IMR-90 (cell line): ENCODE measurements around the gene PBXIP1.

Source experiments
- BHLHE40 ChIP-seq: fragments of 150-350 bp; IDR thresholded peaks from 2 replicates; pipeline ENCODE4 v1.6.1; 2016; ENCODE audit warnings: mild to moderate bottlenecking, low read depth, low read length
- CEBPB ChIP-seq: IDR thresholded peaks from 2 replicates; pipeline ENCODE4 v1.6.1; 2012; ENCODE audit warnings: low read depth, low read length, improper control_type of control experiment
- CHD1 ChIP-seq: IDR thresholded peaks from 2 replicates; pipeline ENCODE4 v1.6.1; 2012; ENCODE audit warnings: low read depth, low read length, improper control_type of control experiment
- CTCF ChIP-seq: conservative IDR thresholded peaks from 2 replicates; pipeline ENCODE4 v1.5.1; 2012; ENCODE audit warnings: mild to moderate bottlenecking, low read depth, low read length, improper control_type of control experiment
- FOS ChIP-seq: fragments of 150-350 bp; IDR thresholded peaks from 2 replicates; pipeline ENCODE4 v1.6.1; 2016; ENCODE audit warnings: low read depth, low read length
- MAFK ChIP-seq: IDR thresholded peaks from 2 replicates; pipeline ENCODE4 v1.6.1; 2012; ENCODE audit warnings: low read depth, low read length, improper control_type of control experiment
- MAZ ChIP-seq: IDR thresholded peaks from 2 replicates; pipeline ENCODE4 v1.6.1; 2012; ENCODE audit warnings: low read depth, mild to moderate bottlenecking, low read length, improper control_type of control experiment, moderate library complexity, borderline replicate concordance
- MXI1 ChIP-seq: IDR thresholded peaks from 2 replicates; pipeline ENCODE4 v1.6.1; 2012; ENCODE audit warnings: low read depth, mild to moderate bottlenecking, low read length, moderate library complexity, borderline replicate concordance
- NFE2L2 ChIP-seq: fragments of 150-350 bp; IDR thresholded peaks from 2 replicates; pipeline ENCODE4 v1.6.1; 2016; ENCODE audit warnings: low read depth, mild to moderate bottlenecking, low read length
- POLR2A ChIP-seq: IDR thresholded peaks from 2 replicates; pipeline ENCODE4 v1.6.1; 2012; ENCODE audit warnings: mild to moderate bottlenecking, low read depth, low read length
- RAD21 ChIP-seq: IDR thresholded peaks from 2 replicates; pipeline ENCODE4 v1.6.1; 2012; ENCODE audit warnings: low read length, improper control_type of control experiment
- RCOR1 ChIP-seq: IDR thresholded peaks from 2 replicates; pipeline ENCODE4 v1.6.1; 2012; ENCODE audit warnings: mild to moderate bottlenecking, low read length, improper control_type of control experiment; ENCODE audit not compliant: insufficient replicate concordance
- RFX5 ChIP-seq: IDR thresholded peaks from 2 replicates; pipeline ENCODE4 v1.8.0; 2012; ENCODE audit warnings: low read depth, mild to moderate bottlenecking, low read length, moderate library complexity

DNA sequence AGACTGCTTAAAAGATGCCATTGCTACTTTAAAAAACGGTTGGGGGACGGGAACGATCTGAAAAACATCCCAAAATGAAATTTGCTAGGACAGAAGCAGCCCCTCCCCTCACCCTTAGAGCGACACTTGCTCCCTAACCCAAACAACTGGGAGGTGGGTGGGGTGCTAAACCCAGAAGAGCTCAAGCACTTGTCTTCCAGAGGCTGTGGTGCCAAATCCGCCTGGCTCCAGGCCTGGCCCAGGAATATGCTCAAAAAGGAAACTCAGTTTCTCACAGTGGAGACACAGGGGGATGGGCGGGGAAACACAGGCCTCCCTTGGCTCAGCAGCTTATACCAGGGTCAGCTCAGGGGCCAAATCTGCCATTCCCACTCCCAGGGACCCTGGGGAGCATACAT lies 644 bp upstream of the PBXIP1 start:
- no peak for TF ChIP-seq CTCF
- no peak for TF ChIP-seq RAD21
- TF ChIP-seq POLR2A = no peak
- no peak for TF ChIP-seq RCOR1
- no peak for TF ChIP-seq BHLHE40
- TF ChIP-seq RFX5 = no peak
- TF ChIP-seq FOS = no peak
- no peak for TF ChIP-seq MXI1
- no peak for TF ChIP-seq MAFK
- TF ChIP-seq NFE2L2 = no peak
- no peak for TF ChIP-seq CHD1
- TF ChIP-seq CEBPB = no peak
- no peak for TF ChIP-seq MAZ
